Immature natural killer cell (primary cell): ENCODE results near the gene DONSON. TPM values are rescaled to one million over a fixed set of nuclear protein-coding genes. Genes with fewer than 3 reads are reported as not detected.
"Not testable (repeated sequence)": the region's sequence is repeated elsewhere in the genome, so short reads cannot be mapped to it uniquely, and the experiment has no call there.

Source experiments
- DNase-seq, 3 donors: peaks; one replicate each; pipeline ENCODE4 v3.0.0; 2022; ENCODE audit warnings: mixed read lengths in 1 of 3
- H3K27ac Mint-ChIP-seq, 6 donors: one replicate each; pipeline ENCODE4 v1.8.0; 2020; ENCODE audit warnings: mixed read lengths in 6 of 6, mild to moderate bottlenecking in 5 of 6, inconsistent platforms in 4 of 6, moderate library complexity in 3 of 6
- H3K27me3 Mint-ChIP-seq, 3 donors: one replicate each; pipeline ENCODE4 v1.8.0; 2020 to 2021; ENCODE audit warnings: low read depth in 3 of 3, mild to moderate bottlenecking in 3 of 3, mixed read lengths in 3 of 3, moderate library complexity in 3 of 3, inconsistent platforms in 1 of 3
- H3K36me3 Mint-ChIP-seq, 3 donors: one replicate each; pipeline ENCODE4 v1.8.0; 2020; ENCODE audit warnings: mixed read lengths in 3 of 3, inconsistent platforms in 2 of 3, mild to moderate bottlenecking in 2 of 3
- H3K4me1 Mint-ChIP-seq, 2 donors: one replicate each; pipeline ENCODE4 v1.8.0; 2020; ENCODE audit warnings: inconsistent platforms in 2 of 2, mild to moderate bottlenecking in 2 of 2, mixed read lengths in 2 of 2, moderate library complexity in 1 of 2
- H3K4me3 Mint-ChIP-seq, 5 donors: one replicate each; pipeline ENCODE4 v1.8.0; 2020; ENCODE audit warnings: mild to moderate bottlenecking in 5 of 5, mixed read lengths in 5 of 5, inconsistent platforms in 3 of 5, moderate library complexity in 3 of 5
- H3K9me3 Mint-ChIP-seq, 6 donors: one replicate each; pipeline ENCODE4 v1.8.0; 2020; ENCODE audit warnings: mild to moderate bottlenecking in 6 of 6, mixed read lengths in 6 of 6, inconsistent platforms in 4 of 6, moderate library complexity in 3 of 6
- polyA plus RNA-seq, 3 donors: library from polyadenylated mRNA; unstranded; fragments of 300-500 nt; fragmentation: Illumina TruSeq; gene quantifications; one replicate each; pipeline ENCODE4 v1.2.3, GENCODE V29; 2021

Gene DONSON, protein sequence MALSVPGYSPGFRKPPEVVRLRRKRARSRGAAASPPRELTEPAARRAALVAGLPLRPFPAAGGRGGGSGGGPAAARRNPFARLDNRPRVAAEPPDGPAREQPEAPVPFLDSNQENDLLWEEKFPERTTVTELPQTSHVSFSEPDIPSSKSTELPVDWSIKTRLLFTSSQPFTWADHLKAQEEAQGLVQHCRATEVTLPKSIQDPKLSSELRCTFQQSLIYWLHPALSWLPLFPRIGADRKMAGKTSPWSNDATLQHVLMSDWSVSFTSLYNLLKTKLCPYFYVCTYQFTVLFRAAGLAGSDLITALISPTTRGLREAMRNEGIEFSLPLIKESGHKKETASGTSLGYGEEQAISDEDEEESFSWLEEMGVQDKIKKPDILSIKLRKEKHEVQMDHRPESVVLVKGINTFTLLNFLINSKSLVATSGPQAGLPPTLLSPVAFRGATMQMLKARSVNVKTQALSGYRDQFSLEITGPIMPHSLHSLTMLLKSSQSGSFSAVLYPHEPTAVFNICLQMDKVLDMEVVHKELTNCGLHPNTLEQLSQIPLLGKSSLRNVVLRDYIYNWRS
- polyA plus RNA-seq = 1 to 10 TPM; 2.3 to 3.7 (median 3.2) TPM

DNA sequence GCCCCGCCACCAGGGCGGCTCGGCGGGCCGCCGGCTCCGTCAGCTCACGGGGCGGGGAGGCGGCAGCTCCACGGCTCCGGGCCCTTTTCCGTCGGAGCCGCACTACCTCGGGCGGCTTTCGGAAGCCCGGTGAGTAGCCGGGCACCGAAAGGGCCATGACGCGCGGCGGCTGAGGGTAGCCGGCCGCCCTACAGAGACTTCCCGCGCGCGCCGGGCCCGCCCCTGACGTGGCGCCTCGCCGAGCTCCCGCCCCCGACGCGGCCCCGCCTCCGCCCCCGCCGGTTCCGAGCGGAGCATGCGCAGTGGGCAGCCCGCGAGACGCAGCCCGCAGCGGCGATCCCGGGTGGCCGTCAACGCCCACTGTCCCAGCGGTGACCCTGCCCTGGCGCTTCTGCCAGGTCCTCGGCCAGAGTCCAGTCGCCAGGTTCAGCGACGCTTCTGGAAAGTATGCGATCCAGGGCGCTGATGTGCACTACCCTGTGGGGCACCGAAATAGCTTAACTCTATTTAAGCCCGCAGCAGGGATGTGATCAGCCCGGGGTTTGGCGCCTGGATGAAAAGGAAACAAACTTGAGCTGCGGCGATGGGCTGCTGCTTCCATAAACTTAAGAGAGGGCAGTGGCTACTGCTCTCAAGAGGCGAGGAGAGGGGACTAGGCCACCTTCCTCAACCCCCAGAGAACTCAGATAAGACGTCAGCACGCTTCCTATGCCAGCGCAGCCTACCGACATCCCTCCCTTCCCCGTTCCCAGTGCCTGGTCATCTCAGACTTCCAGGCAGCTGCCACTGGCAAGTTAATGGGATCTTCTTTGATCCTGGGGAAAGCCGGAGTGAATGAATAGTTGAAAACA is at the start of gene DONSON:
DONSON (minus strand) TSS at position 200 of the 851 bp plus-strand sequence; CDS start at position 157, 43 bp downstream.
- H3K27me3 Mint-ChIP-seq = peaks cover 0 to 4% (median 4%) of the 10 kb centered on the region in 3 donors
- no peaks in the 10 kb centered on the region for H3K9me3 Mint-ChIP-seq
- H3K27ac Mint-ChIP-seq = peak within 1 kb of the TSS; percentile 60 to 92 (median 86)
- H3K36me3 Mint-ChIP-seq = peaks cover 0 to 3% (median 0%) of the 10 kb centered on the region in 3 donors
- peak within 1 kb of the TSS; percentile 91 to 97 (median 95) for H3K4me3 Mint-ChIP-seq
- H3K4me1 Mint-ChIP-seq = peaks cover 15 to 24% of the 10 kb centered on the region in 2 donors
- DNase-seq = peak; percentile 89 to 92 (median 91)

DNA sequence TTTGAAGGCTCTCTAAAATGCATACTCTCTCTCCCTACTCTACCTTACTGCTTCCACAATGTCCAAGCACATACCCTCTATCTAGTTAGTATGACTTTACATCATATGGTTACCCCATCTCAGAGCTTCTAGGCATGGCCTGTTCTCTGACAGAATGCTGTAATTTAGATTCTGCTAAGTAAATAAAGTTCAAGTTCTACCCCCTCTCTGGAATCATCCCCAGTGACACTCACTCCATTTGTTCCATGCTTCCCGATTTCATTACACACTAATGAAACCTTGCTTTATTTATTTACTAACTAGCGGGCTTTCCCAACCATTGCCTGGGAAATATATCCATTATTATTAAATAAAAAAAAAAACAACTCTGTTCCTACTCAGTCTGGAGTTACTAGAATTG is 45.8 kb upstream of the DONSON start:
- H3K27ac Mint-ChIP-seq = no peak overlapping the region
- H3K27me3 Mint-ChIP-seq = no peaks in the 10 kb centered on the region
- no peaks in the 10 kb centered on the region for H3K9me3 Mint-ChIP-seq
- no peak for DNase-seq
- H3K4me1 Mint-ChIP-seq = peaks cover 3 to 24% of the 10 kb centered on the region in 2 donors
- H3K36me3 Mint-ChIP-seq = peaks cover 9 to 22% (median 16%) of the 10 kb centered on the region in 3 donors
- no peak overlapping the region for H3K4me3 Mint-ChIP-seq

DNA sequence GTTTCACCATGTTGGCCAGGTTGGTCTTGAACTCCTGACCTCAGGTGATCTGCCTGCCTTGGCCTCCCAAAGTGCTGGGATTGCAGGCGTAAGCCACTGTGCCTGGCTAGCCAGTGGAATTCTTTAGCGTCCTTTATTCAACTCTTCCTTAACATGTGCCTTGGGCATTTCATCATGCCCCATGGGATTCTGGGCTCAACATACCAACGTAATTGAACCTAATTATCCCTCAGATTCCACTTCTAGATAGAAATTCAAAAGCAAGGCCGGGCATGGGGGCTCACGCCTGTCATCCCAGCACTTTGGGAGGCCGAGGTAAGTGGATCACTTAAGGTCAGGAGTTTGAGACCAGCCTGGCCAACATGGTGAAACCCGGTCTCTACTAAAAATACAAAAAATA is 37.7 kb upstream of the DONSON start:
- H3K27me3 Mint-ChIP-seq, H3K4me3 Mint-ChIP-seq, DNase-seq, H3K4me1 Mint-ChIP-seq, H3K27ac Mint-ChIP-seq, H3K9me3 Mint-ChIP-seq: not testable (repeated sequence)
- H3K36me3 Mint-ChIP-seq = peaks cover 13 to 33% (median 16%) of the 10 kb centered on the region in 3 donors

DNA sequence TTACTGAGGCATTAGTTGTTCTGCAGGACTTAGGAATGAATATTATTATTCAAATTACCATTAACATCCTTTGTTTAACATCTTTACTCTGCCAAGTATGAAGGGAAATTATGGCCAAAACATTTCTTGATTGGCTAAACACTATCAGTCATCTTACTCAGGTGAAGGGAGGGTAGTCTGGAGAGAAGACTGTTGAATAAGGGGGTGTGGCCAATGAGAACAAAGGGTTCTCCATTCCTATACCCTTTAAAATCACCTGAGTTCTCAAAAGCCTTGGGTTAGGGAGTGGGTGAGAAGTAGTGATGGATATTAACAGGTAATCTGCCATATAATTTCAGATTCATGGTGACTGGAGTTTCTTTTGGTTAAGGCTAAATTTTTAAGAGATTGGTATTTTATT is 33.8 kb upstream of the DONSON start:
- no peaks in the 10 kb centered on the region for H3K27me3 Mint-ChIP-seq
- no peaks in the 10 kb centered on the region for H3K9me3 Mint-ChIP-seq
- no peak for DNase-seq
- H3K4me3 Mint-ChIP-seq = no peak overlapping the region
- no peak overlapping the region for H3K27ac Mint-ChIP-seq
- no peaks in the 10 kb centered on the region for H3K4me1 Mint-ChIP-seq
- H3K36me3 Mint-ChIP-seq = peaks cover 11 to 35% (median 13%) of the 10 kb centered on the region in 3 donors

DNA sequence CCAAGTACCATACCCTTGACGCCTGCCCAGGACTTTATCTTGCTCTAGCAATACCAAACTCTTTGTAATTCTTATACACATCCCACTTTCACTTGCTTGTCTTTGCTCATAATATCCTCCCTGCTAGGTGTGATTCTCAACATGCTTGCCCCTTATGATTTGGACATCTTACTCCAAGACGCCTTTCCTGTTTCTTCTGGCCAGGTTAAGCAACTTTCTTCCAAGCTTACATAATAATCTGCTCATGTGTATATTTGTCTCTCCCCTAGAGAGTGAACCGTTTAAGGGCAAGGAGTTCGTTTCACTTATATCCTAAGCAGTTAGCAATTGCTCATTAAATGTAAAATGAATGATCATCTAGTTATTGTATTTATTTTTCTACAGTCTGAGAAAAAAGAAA is 31.2 kb upstream of the DONSON start:
- Mint-ChIP-seq H3K27me3 (no peaks in the 10 kb centered on the region), H3K4me1 (no peaks in the 10 kb centered on the region), H3K9me3 (no peaks in the 10 kb centered on the region), H3K27ac (peak overlapping the region in 1 of 6 donors; percentile 1), H3K4me3 (no peak overlapping the region), H3K36me3 (peaks cover 8 to 36% (median 14%) of the 10 kb centered on the region in 3 donors)
- DNase-seq = no peak

DNA sequence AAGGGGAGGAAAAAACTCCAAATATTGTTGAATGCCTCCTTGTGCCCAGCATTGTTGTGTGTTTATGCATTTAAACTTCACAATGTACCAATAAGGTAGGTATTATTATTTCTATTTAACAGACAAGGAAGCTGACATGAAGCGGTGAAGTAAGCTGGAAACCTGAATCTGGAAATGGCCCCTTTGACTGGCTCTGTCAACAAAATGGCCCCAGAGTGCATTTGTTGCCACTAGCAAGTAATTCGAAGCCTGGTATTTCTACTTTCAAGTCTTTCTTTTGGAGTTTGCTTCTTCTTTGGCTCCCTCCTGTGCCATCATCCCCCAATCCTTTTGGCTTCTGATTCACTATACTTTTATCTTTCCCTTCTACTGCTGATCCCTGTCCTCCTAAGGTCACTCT is 29.9 kb upstream of the DONSON start:
- DNase-seq = no peak
- Mint-ChIP-seq H3K27me3 (no peaks in the 10 kb centered on the region), H3K27ac (no peak overlapping the region), H3K36me3 (peaks cover 9 to 36% (median 14%) of the 10 kb centered on the region in 3 donors), H3K9me3 (no peaks in the 10 kb centered on the region), H3K4me1 (no peaks in the 10 kb centered on the region), H3K4me3 (no peak overlapping the region)

DNA sequence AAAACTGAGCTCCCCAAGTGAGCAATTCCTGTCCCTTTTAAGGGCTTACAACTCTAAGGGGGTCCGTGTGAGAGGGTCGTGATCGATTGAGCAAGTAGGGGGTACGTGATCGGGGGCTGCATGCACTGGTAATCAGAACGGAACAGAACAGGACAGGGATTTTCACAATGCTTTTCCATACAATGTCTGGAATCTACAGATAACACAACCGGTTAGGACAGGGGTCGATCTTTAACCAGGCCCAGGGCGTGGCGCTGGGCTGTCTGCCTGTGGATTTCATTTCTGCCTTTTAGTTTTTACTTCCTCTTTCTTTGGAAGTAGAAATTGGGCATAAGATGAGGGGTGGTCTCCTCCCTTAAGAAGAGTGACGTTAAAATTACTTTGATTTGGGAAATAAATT is 29.1 kb upstream of the DONSON start:
- not testable (repeated sequence) for H3K27ac Mint-ChIP-seq, H3K4me1 Mint-ChIP-seq, H3K4me3 Mint-ChIP-seq, H3K9me3 Mint-ChIP-seq, H3K27me3 Mint-ChIP-seq, DNase-seq
- H3K36me3 Mint-ChIP-seq = peaks cover 14 to 38% (median 16%) of the 10 kb centered on the region in 3 donors

DNA sequence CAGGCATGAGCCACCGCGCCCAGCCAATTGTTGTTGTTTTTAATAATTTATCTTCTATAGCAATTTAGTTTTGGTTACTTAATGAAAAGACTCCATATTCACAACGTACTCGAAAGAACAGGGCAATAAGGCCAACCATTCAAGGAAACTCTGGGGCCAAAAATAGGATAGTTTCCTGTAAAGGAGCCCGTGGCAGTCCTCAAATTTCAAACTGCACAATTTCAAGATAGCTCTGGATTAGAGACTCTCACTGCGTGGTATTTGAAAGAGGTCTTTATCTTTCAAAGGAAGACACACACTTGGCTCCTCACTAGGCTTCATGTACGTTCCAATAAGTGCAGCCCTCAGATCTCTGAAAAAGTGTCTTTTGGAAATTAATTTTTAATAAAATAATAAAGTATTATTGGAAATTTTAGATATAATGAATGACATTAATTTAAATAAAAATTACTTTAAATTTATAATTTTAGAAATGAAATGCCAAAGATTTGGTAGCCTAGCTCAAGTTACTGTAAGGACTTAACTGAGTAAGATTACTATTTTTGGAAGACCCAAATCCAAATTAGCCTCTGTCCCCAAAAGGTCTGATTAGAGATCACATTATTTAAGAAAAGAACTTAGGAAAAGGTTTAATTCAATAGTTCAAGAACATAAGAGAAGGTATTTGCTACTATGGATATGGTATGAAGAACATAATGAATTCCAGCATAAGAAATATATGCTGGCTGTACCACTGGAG is 22.7 kb upstream of the DONSON start:
- DNase-seq = no peak
- Mint-ChIP-seq H3K4me3 (no peak overlapping the region), H3K9me3 (no peaks in the 10 kb centered on the region), H3K27ac (no peak overlapping the region), H3K36me3 (peaks cover 0 to 18% (median 10%) of the 10 kb centered on the region in 3 donors), H3K4me1 (no peaks in the 10 kb centered on the region), H3K27me3 (peaks cover 0 to 2% (median 0%) of the 10 kb centered on the region in 3 donors)

DNA sequence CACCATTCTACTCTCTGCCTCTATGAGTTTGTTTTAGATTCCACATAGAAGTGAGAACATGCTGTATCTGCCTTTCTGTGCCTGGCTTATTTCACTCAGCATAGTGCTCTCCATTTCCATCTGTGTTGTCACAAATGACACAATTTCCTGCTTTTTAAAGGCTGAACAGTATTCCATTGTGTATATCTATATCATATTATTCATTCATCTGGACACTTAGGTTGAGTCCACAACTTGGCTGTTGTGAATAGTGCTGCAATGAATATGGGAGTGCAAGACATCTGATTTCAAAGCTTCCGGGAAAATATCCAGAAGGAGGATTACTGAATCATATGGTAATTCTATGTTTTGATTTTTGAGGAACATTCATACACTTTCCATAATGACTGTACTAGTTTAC is 20.1 kb upstream of the DONSON start:
- peak overlapping the region in 1 of 6 donors; percentile 2 for H3K27ac Mint-ChIP-seq
- H3K27me3 Mint-ChIP-seq = peaks cover 0 to 2% (median 0%) of the 10 kb centered on the region in 3 donors
- DNase-seq = no peak
- no peaks in the 10 kb centered on the region for H3K9me3 Mint-ChIP-seq
- peaks cover 0 to 18% (median 10%) of the 10 kb centered on the region in 3 donors for H3K36me3 Mint-ChIP-seq
- no peak overlapping the region for H3K4me3 Mint-ChIP-seq
- peaks cover 2 to 5% of the 10 kb centered on the region in 2 donors for H3K4me1 Mint-ChIP-seq

DNA sequence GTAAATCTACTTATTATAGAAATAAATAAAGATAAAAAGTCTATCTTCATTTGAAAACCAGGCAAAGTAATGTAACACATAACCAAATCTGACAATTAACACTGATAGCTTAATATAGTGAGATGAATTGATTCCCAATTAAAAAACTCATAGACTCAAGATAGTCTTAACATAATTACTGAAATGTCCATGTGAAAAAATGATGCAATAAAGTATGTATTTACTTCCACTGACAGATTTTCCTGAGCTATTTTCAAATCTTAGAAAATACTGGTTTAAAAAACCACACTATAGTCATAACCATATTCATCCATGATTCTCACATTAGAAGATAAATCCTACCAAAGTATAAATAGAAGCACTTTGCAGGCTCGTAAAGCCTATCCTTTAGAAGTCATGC is 9.6 kb upstream of the DONSON start:
- Mint-ChIP-seq H3K9me3 (no peaks in the 10 kb centered on the region), H3K4me1 (no peaks in the 10 kb centered on the region), H3K36me3 (peaks cover 18 to 32% (median 21%) of the 10 kb centered on the region in 3 donors), H3K4me3 (no peak overlapping the region), H3K27ac (no peak overlapping the region), H3K27me3 (no peaks in the 10 kb centered on the region)
- no peak for DNase-seq

DNA sequence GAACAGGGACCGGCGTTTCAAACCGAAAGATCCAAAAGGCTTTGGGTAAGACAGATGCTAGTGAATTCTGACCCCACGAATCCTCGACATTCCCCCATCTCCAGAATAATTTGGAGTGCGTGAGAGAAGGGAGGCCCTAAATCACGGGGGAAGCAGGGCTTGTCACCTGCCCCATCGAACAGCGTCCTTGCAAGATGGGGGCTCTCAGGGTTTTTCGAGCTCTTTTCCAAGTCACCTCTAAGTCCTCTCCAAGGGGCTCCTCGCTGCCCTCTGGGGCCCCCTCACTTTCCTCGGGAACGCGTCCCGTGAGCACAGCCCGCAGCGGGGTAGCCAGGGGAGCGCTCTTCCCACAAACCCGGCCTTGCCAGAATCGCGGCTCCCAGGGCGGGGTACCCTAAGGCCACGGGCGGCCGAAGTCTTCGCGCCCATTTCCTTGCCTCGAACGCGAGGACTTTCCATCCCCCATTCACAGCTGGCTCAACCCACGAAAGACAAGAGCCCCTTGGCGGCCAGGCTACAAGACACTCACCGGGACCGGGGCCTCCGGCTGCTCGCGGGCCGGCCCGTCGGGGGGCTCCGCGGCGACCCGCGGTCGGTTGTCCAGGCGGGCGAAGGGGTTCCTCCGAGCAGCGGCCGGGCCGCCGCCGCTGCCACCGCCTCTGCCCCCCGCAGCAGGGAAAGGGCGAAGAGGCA is 546 bp downstream of the DONSON start:
- peak overlapping the region; percentile 83 to 89 (median 86) for H3K4me3 Mint-ChIP-seq
- H3K9me3 Mint-ChIP-seq = no peaks in the 10 kb centered on the region

DNA sequence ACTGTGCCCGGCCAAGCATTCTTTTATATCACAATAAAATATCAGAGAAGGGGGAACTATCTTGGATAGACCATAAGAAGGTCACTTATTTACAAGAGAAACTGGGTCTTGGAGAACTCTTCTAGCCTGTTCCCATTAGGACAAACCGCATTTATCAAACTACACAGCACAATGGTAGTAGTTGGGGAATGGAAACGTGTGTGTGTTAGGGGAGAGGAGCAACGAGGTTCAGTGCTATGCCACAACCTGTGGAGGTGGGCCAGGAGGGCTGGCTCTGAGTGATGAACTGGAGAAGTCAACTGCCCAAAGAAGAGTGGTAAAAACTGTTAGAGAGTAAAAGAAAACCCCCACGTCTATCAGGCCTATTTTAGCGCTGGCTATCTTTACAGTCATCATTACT is 1.6 kb downstream of the DONSON start:
- Mint-ChIP-seq H3K36me3 (no peaks in the 10 kb centered on the region), H3K9me3 (no peaks in the 10 kb centered on the region), H3K4me1 (peaks cover 15 to 24% of the 10 kb centered on the region in 2 donors), H3K27ac (peak overlapping the region; percentile 9 to 52 (median 29)), H3K4me3 (peak overlapping the region; percentile 51 to 77 (median 67)), H3K27me3 (peaks cover 0 to 4% (median 4%) of the 10 kb centered on the region in 3 donors)
- no peak for DNase-seq

More for the DNA sequence above, 546 bp downstream of the DONSON start:
- DNase-seq = peak in 1 of 3 donors; percentile 6
- Mint-ChIP-seq H3K27ac (peak overlapping the region; percentile 60 to 85 (median 82)), H3K27me3 (peaks cover 0 to 4% (median 4%) of the 10 kb centered on the region in 3 donors), H3K36me3 (no peaks in the 10 kb centered on the region), H3K4me1 (peaks cover 15 to 24% of the 10 kb centered on the region in 2 donors)

DNA sequence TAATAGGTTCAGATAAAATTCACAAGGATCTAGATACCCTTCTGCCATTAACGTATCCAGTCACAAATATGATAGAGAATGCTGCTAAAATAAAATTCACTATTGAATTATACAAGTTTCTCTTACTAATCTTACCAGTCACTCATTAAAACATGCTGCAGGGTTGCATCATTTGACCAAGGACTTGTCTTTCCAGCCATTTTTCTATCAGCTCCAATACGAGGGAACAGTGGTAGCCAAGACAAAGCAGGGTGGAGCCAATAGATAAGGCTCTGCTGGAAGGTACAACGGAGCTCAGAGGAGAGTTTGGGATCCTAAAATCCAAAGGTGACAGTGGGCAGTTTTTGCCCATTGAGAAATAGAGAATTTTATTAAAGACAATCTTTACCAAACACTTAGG is 4.0 kb downstream of the DONSON start:
- no peak overlapping the region for H3K4me3 Mint-ChIP-seq
- peaks cover 15 to 21% of the 10 kb centered on the region in 2 donors for H3K4me1 Mint-ChIP-seq
- H3K36me3 Mint-ChIP-seq = no peaks in the 10 kb centered on the region
- no peak overlapping the region for H3K27ac Mint-ChIP-seq
- peaks cover 0 to 4% (median 4%) of the 10 kb centered on the region in 3 donors for H3K27me3 Mint-ChIP-seq
- no peaks in the 10 kb centered on the region for H3K9me3 Mint-ChIP-seq
- no peak for DNase-seq
